OCI-LY1 (cell line): ENCODE data around the gene MIEN1.

Experiments used
- H2AFZ ChIP-seq: fragments of 200-600 bp; sonication (generic), shearing (Covaris generic); 2 replicates; pipeline ENCODE4 v1.6.0; 2014; ENCODE audit warnings: antibody characterized with exemption, mild to moderate bottlenecking, low read length
- H3F3A ChIP-seq: fragments of 200-600 bp; sonication (generic), shearing (Covaris generic); 2 replicates; pipeline ENCODE4 v1.6.0; 2014; ENCODE audit warnings: mild to moderate bottlenecking, antibody characterized with exemption, low read length, moderate library complexity; ENCODE audit not compliant: insufficient read depth
- H3K27ac ChIP-seq: fragments of 200-600 bp; sonication (generic); 2 replicates; pipeline ENCODE4 v1.5.1; 2014; ENCODE audit warnings: low read length, mixed run types, mild to moderate bottlenecking, low read depth; ENCODE audit not compliant: poor library complexity, severe bottlenecking
- H3K27me3 ChIP-seq: fragments of 200-600 bp; sonication (generic); 2 replicates; pipeline ENCODE4 v1.6.0; 2014; ENCODE audit warnings: antibody characterized with exemption, mild to moderate bottlenecking, low read length, moderate library complexity; ENCODE audit not compliant: insufficient read depth
- H3K36me3 ChIP-seq: fragments of 200-600 bp; sonication (generic); 2 replicates; pipeline ENCODE4 v1.6.1; 2014; ENCODE audit warnings: mild to moderate bottlenecking, antibody characterized with exemption, low read length, moderate library complexity, mixed read lengths; ENCODE audit not compliant: insufficient read depth
- H3K4me1 ChIP-seq: fragments of 200-600 bp; sonication (generic); 2 replicates; pipeline ENCODE4 v1.5.1; 2014; ENCODE audit warnings: mild to moderate bottlenecking, low read length, moderate library complexity; ENCODE audit not compliant: insufficient read depth, severe bottlenecking
- H3K4me2 ChIP-seq: fragments of 200-600 bp; sonication (generic), shearing (Covaris generic); 2 replicates; pipeline ENCODE4 v1.6.1; 2014; ENCODE audit warnings: low read length
- H3K4me3 ChIP-seq: fragments of 200-600 bp; sonication (generic); 2 replicates; pipeline ENCODE4 v1.5.1; 2014; ENCODE audit warnings: low read length, low read depth, mild to moderate bottlenecking, mixed read lengths; ENCODE audit not compliant: poor library complexity, severe bottlenecking
- H3K79me2 ChIP-seq: fragments of 200-600 bp; shearing (Covaris generic); 2 replicates; pipeline ENCODE4 v1.6.1; 2016; ENCODE audit warnings: mixed run types, low read length, mixed read lengths; ENCODE audit not compliant: insufficient read depth
- H3K9ac ChIP-seq: fragments of 200-600 bp; sonication (generic), shearing (Covaris generic); 2 replicates; pipeline ENCODE4 v1.6.1; 2014; ENCODE audit warnings: mild to moderate bottlenecking, low read length, mixed read lengths
- H3K9me2 ChIP-seq: fragments of 200-600 bp; sonication (generic), shearing (Covaris generic); 2 replicates; pipeline ENCODE4 v1.6.1; 2014; ENCODE audit warnings: low read depth, mild to moderate bottlenecking, low read length, mixed read lengths
- H3K9me3 ChIP-seq: fragments of 200-600 bp; shearing (Covaris generic); 2 replicates; pipeline ENCODE4 v1.6.1; 2014; ENCODE audit warnings: low read length, mixed read lengths
- H4K20me1 ChIP-seq: fragments of 200-600 bp; sonication (generic), shearing (Covaris generic); 2 replicates; pipeline ENCODE4 v1.6.0; 2016; ENCODE audit warnings: mild to moderate bottlenecking, low read length; ENCODE audit not compliant: insufficient read depth
- CTCF ChIP-seq: fragments of 200-600 bp; sonication (generic), shearing (Covaris generic); IDR thresholded peaks from 2 replicates; pipeline ENCODE4 v1.5.1; 2017; ENCODE audit warnings: mild to moderate bottlenecking, antibody characterized with exemption, low read length, moderate library complexity, mixed read lengths
- EZH2 ChIP-seq: fragments of 200-600 bp; sonication (generic), shearing (Covaris generic); IDR thresholded peaks from 2 replicates; pipeline ENCODE4 v1.8.0; 2017; ENCODE audit warnings: borderline replicate concordance, mixed run types, mild to moderate bottlenecking, antibody characterized with exemption, low read length, moderate library complexity, mixed read lengths

The MIEN1 gene

GRCh38 chr17:39744075-39744835, 13.9 kb upstream of the MIEN1 start:
- Histone ChIP-seq H3K27ac (no peak overlapping the region), H3K9me3 (no peaks in the 10 kb centered on the region), H3K4me2 (no peak overlapping the region), H3K79me2 (no peaks in the 10 kb centered on the region), H4K20me1 (no peaks in the 10 kb centered on the region), H3K9me2 (no peaks in the 10 kb centered on the region), H3F3A (no peaks in the 10 kb centered on the region), H3K4me1 (peaks cover 11% of the 10 kb centered on the region), H3K4me3 (no peak overlapping the region), H2AFZ (no peak overlapping the region), H3K36me3 (no peaks in the 10 kb centered on the region), H3K27me3 (no peaks in the 10 kb centered on the region), H3K9ac (no peak overlapping the region)
- TF ChIP-seq EZH2 = no peak
- TF ChIP-seq CTCF = no peak

- no peak overlapping the region for H3K4me3 ChIP-seq
- TF ChIP-seq CTCF = no peak
- TF ChIP-seq EZH2 = no peak
- no peaks in the 10 kb centered on the region for H3F3A ChIP-seq
- no peaks in the 10 kb centered on the region for H3K9me2 ChIP-seq
- no peak overlapping the region for H3K9ac ChIP-seq
- no peaks in the 10 kb centered on the region; the same call in 1 of the 2 replicates for H3K27me3 ChIP-seq
- no peaks in the 10 kb centered on the region for H3K36me3 ChIP-seq
- no peaks in the 10 kb centered on the region for H3K79me2 ChIP-seq
- H3K9me3 ChIP-seq = no peaks in the 10 kb centered on the region
- H3K4me1 ChIP-seq = peaks cover 24% of the 10 kb centered on the region
- H3K4me2 ChIP-seq = no peak overlapping the region
- H4K20me1 ChIP-seq = no peaks in the 10 kb centered on the region
- no peak overlapping the region for H2AFZ ChIP-seq
- H3K27ac ChIP-seq = no peak overlapping the region
These were observed 12.6 kb upstream of the MIEN1 start for GRCh38 chr17:39742856-39743436.

GRCh38 chr17:39742126-39742855, 12.0 kb upstream of the MIEN1 start:
- Histone ChIP-seq H3K9me3 (no peaks in the 10 kb centered on the region), H3K36me3 (no peaks in the 10 kb centered on the region), H3K79me2 (no peaks in the 10 kb centered on the region), H3K4me2 (no peak overlapping the region), H3K27me3 (no peaks in the 10 kb centered on the region; the same call in 1 of the 2 replicates), H2AFZ (no peak overlapping the region), H4K20me1 (no peaks in the 10 kb centered on the region), H3K27ac (no peak overlapping the region), H3K4me3 (no peak overlapping the region), H3F3A (no peaks in the 10 kb centered on the region), H3K9me2 (no peaks in the 10 kb centered on the region), H3K4me1 (peaks cover 30% of the 10 kb centered on the region), H3K9ac (no peak overlapping the region)
- TF ChIP-seq CTCF (no peak), EZH2 (no peak)
